Measurements from ENCODE around the gene SNRPA.

DNA sequence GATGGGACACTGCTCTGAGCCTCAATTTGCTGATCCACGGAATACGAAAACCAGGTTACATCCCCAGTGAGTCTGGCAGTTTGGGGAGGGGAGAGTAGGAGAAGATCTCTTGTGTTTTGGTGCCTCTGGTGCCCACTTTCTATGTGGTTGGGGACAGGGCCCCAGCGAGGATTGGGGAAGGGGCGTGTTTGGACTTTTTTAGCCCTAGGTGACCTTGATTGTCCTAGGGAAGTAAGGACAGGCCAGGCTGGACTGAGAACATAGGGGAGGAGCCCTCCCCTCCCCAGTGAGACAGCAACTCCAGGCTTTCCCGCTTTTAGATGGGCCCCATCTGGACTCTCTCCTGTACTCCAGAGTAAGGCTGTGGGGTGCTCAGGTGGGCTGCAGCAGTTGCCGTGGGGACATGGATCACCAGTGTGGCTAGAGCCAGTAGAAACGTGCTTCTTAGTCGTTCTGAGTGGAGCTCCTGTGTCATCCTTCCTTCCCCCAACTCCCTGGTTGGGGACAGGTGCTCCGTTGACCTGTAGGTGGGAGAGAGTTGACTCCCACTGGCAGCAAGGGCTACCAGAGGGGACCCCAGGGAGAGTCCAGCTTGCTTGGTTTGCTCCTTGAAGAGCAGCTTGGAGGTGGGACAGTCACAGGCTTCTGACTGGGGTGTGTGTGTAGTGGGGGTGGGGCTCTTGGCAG is 52.3 kb downstream of the SNRPA start:
- TF ChIP-seq GATA2 (IDR thresholded peaks at IDR 0.05; ENCODE audit: low read depth, low read length) (no peak), GATA3 (IDR thresholded peaks at IDR 0.05; ENCODE audit: low read depth, low read length) (no peak)

Measured in SH-SY5Y (cell line).